Keratinocyte (primary cell): ENCODE data around the gene EPC2. TPM values are rescaled to one million over a fixed set of nuclear protein-coding genes. Genes with fewer than 3 reads are reported as not detected.

Source experiments
- DNase-seq: peaks from one replicate; pipeline ENCODE4 v3.0.0-alpha.2; 2011; ENCODE audit warnings: low read depth, missing footprints, low spot score
- FAIRE-seq: peaks from 2 replicates; lab custom pipeline; 2011; peaks lifted over from hg19 to GRCh38; lab: Jason Lieb, UNC
- H2AFZ ChIP-seq: 2 replicates; pipeline ENCODE4 v1.6.0; 2012; ENCODE audit warnings: low read length, control low read depth, inconsistent platforms; ENCODE audit not compliant: control insufficient read depth
- H3K27ac ChIP-seq: 2 replicates; pipeline ENCODE4 v1.5.1; 2011; ENCODE audit warnings: low read length; ENCODE audit not compliant: control insufficient read depth, insufficient read depth
- H3K27me3 ChIP-seq: 3 replicates; pipeline ENCODE4 v1.6.0; 2011; ENCODE audit warnings: low read length; ENCODE audit not compliant: control insufficient read depth, insufficient read depth; ENCODE audit errors: extremely low read depth
- H3K36me3 ChIP-seq, 2 experiments: 2 replicates in 1 of 2; 3 replicates in 1 of 2; pipeline ENCODE4 v1.5.1; 2011; ENCODE audit warnings: low read length in 2 of 2, mild to moderate bottlenecking in 1 of 2; ENCODE audit not compliant: control insufficient read depth in 2 of 2, insufficient read depth in 2 of 2; ENCODE audit errors: extremely low read depth in 1 of 2
- H3K4me1 ChIP-seq: 3 replicates; pipeline ENCODE4 v1.5.1; 2011; ENCODE audit warnings: low read length; ENCODE audit not compliant: control insufficient read depth, insufficient read depth; ENCODE audit errors: extremely low read depth
- H3K4me2 ChIP-seq: 3 replicates; pipeline ENCODE4 v1.6.0; 2011; ENCODE audit warnings: low read depth, low read length; ENCODE audit not compliant: control insufficient read depth, insufficient read depth; ENCODE audit errors: extremely low read depth
- H3K4me3 ChIP-seq, 3 experiments: fragments of 200-600 bp in 1 of 3; sonication (generic) in 1 of 3; 2 replicates in 2 of 3; 3 replicates in 1 of 3; pipeline ENCODE4 v1.5.1; 2011 to 2016; ENCODE audit warnings: low read length in 3 of 3, mild to moderate bottlenecking in 3 of 3, control low read depth in 2 of 3, inconsistent platforms in 1 of 3, low read depth in 1 of 3, mixed read lengths in 1 of 3, mixed run types in 1 of 3, moderate library complexity in 1 of 3; ENCODE audit not compliant: control insufficient read depth in 2 of 3, insufficient read depth in 2 of 3; ENCODE audit errors: extremely low read depth in 1 of 3
- H3K79me2 ChIP-seq: 2 replicates; pipeline ENCODE4 v1.6.0; 2012; ENCODE audit warnings: low read length; ENCODE audit not compliant: control insufficient read depth, insufficient read depth
- H3K9ac ChIP-seq: 3 replicates; pipeline ENCODE4 v1.6.0; 2011; ENCODE audit warnings: low read length; ENCODE audit not compliant: control insufficient read depth, insufficient read depth; ENCODE audit errors: extremely low read depth
- H3K9me1 ChIP-seq: 3 replicates; pipeline ENCODE4 v1.6.0; 2011; ENCODE audit warnings: low read length; ENCODE audit not compliant: control insufficient read depth, insufficient read depth; ENCODE audit errors: extremely low read depth
- H3K9me3 ChIP-seq: 2 replicates; pipeline ENCODE4 v1.5.1; 2012; ENCODE audit warnings: low read depth, low read length; ENCODE audit not compliant: control insufficient read depth
- H4K20me1 ChIP-seq: 3 replicates; pipeline ENCODE4 v1.6.0; 2011; ENCODE audit warnings: low read length; ENCODE audit not compliant: control insufficient read depth, insufficient read depth; ENCODE audit errors: extremely low read depth
- EZH2 ChIP-seq: IDR thresholded peaks from one replicate; pipeline ENCODE4 v1.6.1; 2012; ENCODE audit warnings: inconsistent platforms, mild to moderate bottlenecking, low read length, moderate library complexity
- dilution Hi-C: fragments of 300-500 bp; cut with MboI; formaldehyde crosslinking; loops from one replicate; pipeline ENCODE4 v1.7.0; 2020; ENCODE audit warnings: low sequenced_read_pairs; ENCODE audit not compliant: extremely low pct_ligation_motif_present
- polyA plus RNA-seq, 5 experiments: library from polyadenylated mRNA; depleted of rRNA in 3 of 5; stranded (reverse) in 3 of 5; stranded (forward) in 1 of 5; unstranded in 1 of 5; fragments of >200 nt; gene quantifications; 1 replicate in 1 of 5; 2 replicates in 3 of 5; 3 replicates in 1 of 5; pipeline versions ENCODE4 v1.2.1 to v1.2.3, GENCODE V29; 2011 to 2012; ENCODE audit warnings: missing spikeins in 2 of 5, low read depth in 1 of 5, low replicate concordance in 1 of 5
- TF ChIP-seq, protein P1 (sequence below), 3 experiments: IDR thresholded peaks in 1 of 3; conservative IDR thresholded peaks in 1 of 3; optimal IDR thresholded peaks in 1 of 3; 2 replicates in 2 of 3; 3 replicates in 1 of 3; pipeline versions ENCODE3 to v1.5.1; 2011; ENCODE audit warnings: low read length in 3 of 3, mild to moderate bottlenecking in 3 of 3, moderate library complexity in 2 of 3, control low read depth in 1 of 3, inconsistent platforms in 1 of 3; ENCODE audit not compliant: insufficient read depth in 2 of 3; ENCODE audit errors: extremely low read depth in 1 of 3

Gene EPC2
- polyA plus RNA-seq, 1 donor (not counting 4 experiments of a cell fraction or from before 2014, with no cell fraction given) = 13.1 TPM

DNA sequence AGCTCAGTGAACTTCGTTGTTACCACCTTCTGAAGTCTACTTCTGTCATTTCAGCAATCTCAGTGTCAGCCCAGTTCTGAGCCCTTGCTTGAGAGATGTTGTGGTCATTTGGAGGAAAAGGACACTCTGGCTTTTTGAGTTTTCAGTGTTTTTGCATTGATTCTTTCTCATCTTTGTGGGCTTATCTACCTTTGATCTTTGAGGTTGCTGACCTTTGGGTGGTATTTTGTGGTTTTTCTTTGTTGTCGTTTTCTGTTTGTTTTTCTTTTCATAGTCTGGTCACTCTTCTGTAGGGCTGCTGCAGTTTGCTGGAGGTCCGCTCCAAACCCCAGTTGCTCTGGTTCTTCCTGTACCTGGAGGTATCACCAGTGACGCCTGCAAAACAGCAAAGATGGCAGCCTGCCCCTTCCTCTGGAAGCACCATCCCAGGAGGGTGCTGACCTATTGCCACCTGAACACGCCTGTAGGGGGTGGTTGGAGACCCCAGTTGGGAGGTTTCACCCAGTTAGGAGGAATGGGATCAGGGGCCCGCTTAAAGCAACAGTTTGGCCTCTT is 74.7 kb downstream of the EPC2 start:
- peaks cover 63% of the 10 kb centered on the region for H3K79me2 ChIP-seq
- no peaks in the 10 kb centered on the region for H3K27me3 ChIP-seq
- no peaks in the 10 kb centered on the region for H3K9me3 ChIP-seq
- H3K9ac ChIP-seq = no peak overlapping the region
- dilution Hi-C loops = no loop called here
- H3K9me1 ChIP-seq = peaks cover 4% of the 10 kb centered on the region
- DNase-seq (no peak), FAIRE-seq (no peak)
- no peak overlapping the region for H3K27ac ChIP-seq
- peaks cover 0 to 4% of the 10 kb centered on the region in 2 experiments for H3K36me3 ChIP-seq
- no peak overlapping the region for H3K4me2 ChIP-seq
- H4K20me1 ChIP-seq = peaks cover 5% of the 10 kb centered on the region
- TF ChIP-seq, protein P1, sequence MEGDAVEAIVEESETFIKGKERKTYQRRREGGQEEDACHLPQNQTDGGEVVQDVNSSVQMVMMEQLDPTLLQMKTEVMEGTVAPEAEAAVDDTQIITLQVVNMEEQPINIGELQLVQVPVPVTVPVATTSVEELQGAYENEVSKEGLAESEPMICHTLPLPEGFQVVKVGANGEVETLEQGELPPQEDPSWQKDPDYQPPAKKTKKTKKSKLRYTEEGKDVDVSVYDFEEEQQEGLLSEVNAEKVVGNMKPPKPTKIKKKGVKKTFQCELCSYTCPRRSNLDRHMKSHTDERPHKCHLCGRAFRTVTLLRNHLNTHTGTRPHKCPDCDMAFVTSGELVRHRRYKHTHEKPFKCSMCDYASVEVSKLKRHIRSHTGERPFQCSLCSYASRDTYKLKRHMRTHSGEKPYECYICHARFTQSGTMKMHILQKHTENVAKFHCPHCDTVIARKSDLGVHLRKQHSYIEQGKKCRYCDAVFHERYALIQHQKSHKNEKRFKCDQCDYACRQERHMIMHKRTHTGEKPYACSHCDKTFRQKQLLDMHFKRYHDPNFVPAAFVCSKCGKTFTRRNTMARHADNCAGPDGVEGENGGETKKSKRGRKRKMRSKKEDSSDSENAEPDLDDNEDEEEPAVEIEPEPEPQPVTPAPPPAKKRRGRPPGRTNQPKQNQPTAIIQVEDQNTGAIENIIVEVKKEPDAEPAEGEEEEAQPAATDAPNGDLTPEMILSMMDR (optimal IDR thresholded peaks at IDR 0.05 in 1 of 3, IDR thresholded peaks at IDR 0.05 in 1 of 3, conservative IDR thresholded peaks at IDR 0.05 in 1 of 3; ENCODE audit: extremely low read depth in 1 of 3, insufficient read depth in 2 of 3, low read length in 3 of 3) = no peak
- TF ChIP-seq EZH2 = no peak
- no peak overlapping the region for H2AFZ ChIP-seq
- H3K4me1 ChIP-seq = peaks cover 5% of the 10 kb centered on the region
- H3K4me3 ChIP-seq = no peak overlapping the region

DNA sequence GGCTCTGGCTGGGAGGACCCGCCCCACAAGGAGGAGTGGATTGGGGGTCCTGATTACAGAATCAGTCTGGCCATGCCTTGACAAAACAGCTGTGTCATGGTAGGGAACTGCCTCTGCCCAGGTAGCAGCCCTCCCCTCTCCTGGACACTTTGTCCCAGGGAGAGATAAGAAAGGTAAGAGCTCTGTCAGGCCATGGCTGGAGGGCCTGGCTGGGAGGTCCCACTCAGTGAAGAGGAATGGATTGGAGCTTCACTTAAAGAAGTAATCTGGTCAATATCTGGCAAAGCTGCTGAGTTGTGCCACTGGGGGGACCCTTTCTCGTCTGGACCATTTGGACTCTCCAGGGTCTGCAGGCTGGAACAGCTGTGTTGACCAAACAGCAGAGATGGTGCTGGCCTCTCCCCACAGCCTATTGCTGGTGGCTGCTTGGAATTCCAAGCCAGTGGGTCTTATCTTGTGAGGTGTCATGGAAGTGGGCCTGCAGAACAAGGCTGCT is 75.4 kb downstream of the EPC2 start:
- dilution Hi-C loops = no loop called here
- no peak for FAIRE-seq
- Histone ChIP-seq H3K27ac (no peak overlapping the region), H4K20me1 (peaks cover 5% of the 10 kb centered on the region), H3K36me3 (peaks cover 0 to 4% of the 10 kb centered on the region in 2 experiments), H3K4me3 (no peak overlapping the region), H3K9ac (no peak overlapping the region), H3K9me3 (no peaks in the 10 kb centered on the region), H3K4me2 (peak overlapping the region; percentile 3), H3K27me3 (no peaks in the 10 kb centered on the region), H3K79me2 (peaks cover 66% of the 10 kb centered on the region), H3K9me1 (peaks cover 4% of the 10 kb centered on the region), H3K4me1 (peaks cover 5% of the 10 kb centered on the region), H2AFZ (no peak overlapping the region)
- DNase-seq = no peak
- TF ChIP-seq EZH2 = no peak
- TF ChIP-seq, protein P1 (optimal IDR thresholded peaks at IDR 0.05 in 1 of 3, IDR thresholded peaks at IDR 0.05 in 1 of 3, conservative IDR thresholded peaks at IDR 0.05 in 1 of 3; ENCODE audit: extremely low read depth in 1 of 3, insufficient read depth in 2 of 3, low read length in 3 of 3) = no peak
